ENCODE measurements around the gene TCF25. TPM values are rescaled to one million over a fixed set of nuclear protein-coding genes. Genes with fewer than 3 reads are reported as not detected.
"Not testable (repeated sequence)": the region's sequence is repeated elsewhere in the genome, so short reads cannot be mapped to it uniquely, and the experiment has no call there.

Gene TCF25
- polyA plus RNA-seq (2011; rRNA removed) = 132 and 156 TPM in 2 replicates
- polyA minus RNA-seq (2011; rRNA and poly(A)+ RNA removed) = 89.4 and 124 TPM in 2 replicates

DNA sequence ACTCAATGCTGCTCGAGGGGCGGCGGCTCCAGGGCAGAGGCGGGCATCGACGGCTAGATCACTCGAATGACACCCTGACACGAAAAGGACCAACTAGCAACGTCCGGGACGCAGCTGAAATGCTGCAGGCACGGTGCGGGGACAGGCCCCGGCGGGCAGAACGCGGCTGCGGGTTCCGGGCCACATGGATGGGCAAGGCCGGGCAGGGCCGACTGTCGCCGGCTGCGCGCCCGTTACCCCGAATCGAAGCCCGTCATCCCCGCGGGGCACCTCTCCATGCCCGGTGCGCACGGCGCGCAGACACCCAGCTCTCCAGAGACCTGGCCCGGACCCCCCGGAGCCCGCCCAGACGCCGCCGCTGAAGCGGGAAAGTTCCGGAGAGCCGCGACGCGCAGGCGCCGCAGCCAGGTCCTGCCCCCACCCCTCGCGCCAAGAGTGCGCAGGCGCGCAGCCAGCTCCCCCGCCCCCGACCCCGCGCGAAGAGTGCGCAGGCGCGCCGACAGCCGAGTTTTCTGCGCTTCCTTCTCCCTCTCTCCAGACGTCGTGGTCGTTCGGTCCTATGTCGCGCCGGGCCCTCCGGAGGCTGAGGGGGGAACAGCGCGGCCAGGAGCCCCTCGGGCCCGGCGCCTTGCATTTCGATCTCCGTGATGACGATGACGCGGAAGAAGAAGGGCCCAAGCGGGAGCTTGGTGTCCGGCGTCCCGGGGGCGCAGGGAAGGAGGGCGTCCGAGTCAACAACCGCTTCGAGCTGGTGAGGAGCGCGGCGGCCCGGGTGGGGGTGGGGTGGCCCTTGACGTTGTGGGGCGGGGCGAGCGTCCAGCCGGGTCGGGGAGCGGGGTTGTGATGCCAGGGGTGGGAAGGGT lies at the start of gene TCF25:
Gene TCF25 (plus strand): TSS at position 484 of the 863 bp plus-strand sequence. CDS start 76 bp downstream, at position 560.
- DNase-seq (ENCODE audit: low read depth, low spot score) = peak; percentile 56
- POLR2A ChIA-PET = interaction anchor here (0.5 to 3.4 kb wide), 17 partner anchors 8 to 1256 kb away, joined by 3 to 59 read pairs (median 3); partner anchors contain the start of genes MC1R and TUBB3
- CTCF ChIA-PET = interaction anchor here (0.9 to 1.2 kb wide), 3 partner anchors 12 to 173 kb away, joined by 3 to 9 read pairs (median 5); partner anchors contain the start of gene MC1R

GRCh38 chr16:89823824-89824148 lies 49.6 kb upstream of the TCF25 start:
- H3K27ac ChIP-seq (ENCODE audit: low read depth, low read length); H3K4me3 ChIP-seq (ENCODE audit: low read depth, low read length); H3K9me3 ChIP-seq (ENCODE audit: control insufficient read depth, insufficient read depth, low read length); DNase-seq (ENCODE audit: low read depth, low spot score); CTCF ChIA-PET; H3K27me3 ChIP-seq (ENCODE audit: control insufficient read depth, insufficient read depth, low read length): not testable (repeated sequence)
- POLR2A ChIA-PET = interaction anchor here (0.6 kb wide), 1 partner anchor 11 kb away, joined by 4 read pairs; no protein-coding TSS in a partner anchor

More for the DNA sequence above, at the start of gene TCF25:
- peak within 1 kb of the TSS; percentile 92 for H3K4me3 ChIP-seq (ENCODE audit: low read depth, low read length)
- peak within 1 kb of the TSS; percentile 100 for H3K27ac ChIP-seq (ENCODE audit: low read depth, low read length)
- H3K9me3 ChIP-seq (ENCODE audit: control insufficient read depth, insufficient read depth, low read length) = no peaks in the 10 kb centered on the region; the same call in 1 of the 2 replicates
- TF ChIP-seq, protein P1, sequence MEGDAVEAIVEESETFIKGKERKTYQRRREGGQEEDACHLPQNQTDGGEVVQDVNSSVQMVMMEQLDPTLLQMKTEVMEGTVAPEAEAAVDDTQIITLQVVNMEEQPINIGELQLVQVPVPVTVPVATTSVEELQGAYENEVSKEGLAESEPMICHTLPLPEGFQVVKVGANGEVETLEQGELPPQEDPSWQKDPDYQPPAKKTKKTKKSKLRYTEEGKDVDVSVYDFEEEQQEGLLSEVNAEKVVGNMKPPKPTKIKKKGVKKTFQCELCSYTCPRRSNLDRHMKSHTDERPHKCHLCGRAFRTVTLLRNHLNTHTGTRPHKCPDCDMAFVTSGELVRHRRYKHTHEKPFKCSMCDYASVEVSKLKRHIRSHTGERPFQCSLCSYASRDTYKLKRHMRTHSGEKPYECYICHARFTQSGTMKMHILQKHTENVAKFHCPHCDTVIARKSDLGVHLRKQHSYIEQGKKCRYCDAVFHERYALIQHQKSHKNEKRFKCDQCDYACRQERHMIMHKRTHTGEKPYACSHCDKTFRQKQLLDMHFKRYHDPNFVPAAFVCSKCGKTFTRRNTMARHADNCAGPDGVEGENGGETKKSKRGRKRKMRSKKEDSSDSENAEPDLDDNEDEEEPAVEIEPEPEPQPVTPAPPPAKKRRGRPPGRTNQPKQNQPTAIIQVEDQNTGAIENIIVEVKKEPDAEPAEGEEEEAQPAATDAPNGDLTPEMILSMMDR (IDR thresholded peaks at IDR 0.05; ENCODE audit: low read depth, low read length) = no peak
- no peaks in the 10 kb centered on the region for H3K27me3 ChIP-seq (ENCODE audit: control insufficient read depth, insufficient read depth, low read length)

GRCh38 chr16:89826531-89827382 lies 46.6 kb upstream of the TCF25 start:
- POLR2A ChIA-PET = interaction anchor here (0.5 kb wide), 1 partner anchor 35 kb away, joined by 5 read pairs; no protein-coding TSS in a partner anchor
- DNase-seq (ENCODE audit: low read depth, low spot score) = no peak
- Histone ChIP-seq H3K27ac (ENCODE audit: low read depth, low read length) (no peak overlapping the region), H3K9me3 (ENCODE audit: control insufficient read depth, insufficient read depth, low read length) (no peaks in the 10 kb centered on the region; the same call in 1 of the 2 replicates), H3K4me3 (ENCODE audit: low read depth, low read length) (no peak overlapping the region), H3K27me3 (ENCODE audit: control insufficient read depth, insufficient read depth, low read length) (no peaks in the 10 kb centered on the region)
- CTCF ChIA-PET = interaction anchor here (0.7 to 1.6 kb wide), 3 partner anchors 34 to 126 kb away, joined by 3 to 7 read pairs (median 4); no protein-coding TSS in a partner anchor
- TF ChIP-seq, protein P1 (IDR thresholded peaks at IDR 0.05; ENCODE audit: low read depth, low read length) = no peak

DNA sequence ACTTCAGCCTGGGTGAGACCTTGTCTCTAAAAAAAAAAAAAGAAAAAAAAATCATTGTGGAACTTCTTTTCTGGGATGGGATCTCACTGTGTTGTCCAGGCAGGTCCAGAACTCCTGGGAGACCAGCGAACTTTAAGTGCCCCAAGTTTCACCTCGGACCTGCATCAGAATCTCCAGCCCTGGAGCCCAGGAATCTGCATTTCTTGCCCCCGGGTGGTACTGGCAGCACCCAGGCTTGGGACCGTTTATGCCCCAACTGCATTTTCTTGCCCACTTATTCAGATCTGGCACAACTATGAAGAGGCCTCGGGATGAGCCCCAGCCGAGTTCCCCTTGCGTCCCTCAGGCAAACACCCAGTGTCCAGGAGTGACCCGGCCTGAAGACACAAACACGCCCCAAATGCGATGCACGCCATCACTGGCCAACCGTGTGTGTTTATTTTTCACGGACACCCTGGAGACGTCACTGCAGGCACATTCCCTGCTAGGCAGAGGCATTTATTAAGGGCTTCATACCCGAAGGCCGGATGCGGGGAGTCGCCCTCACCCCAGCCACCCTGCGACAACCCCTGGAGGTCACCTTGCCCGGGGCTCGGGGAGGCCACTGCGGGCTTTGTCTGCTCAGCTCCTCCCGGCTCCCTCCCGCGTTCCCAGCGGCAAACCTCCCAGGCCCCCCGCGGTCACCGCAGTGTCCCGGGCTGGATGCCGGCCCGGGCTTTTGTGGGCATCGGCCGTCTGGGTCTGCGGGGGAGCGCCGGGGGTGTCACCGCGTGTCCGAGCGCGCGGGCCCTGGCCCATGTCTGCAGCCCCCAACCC lies 45.8 kb upstream of the TCF25 start:
- Histone ChIP-seq H3K27me3 (ENCODE audit: control insufficient read depth, insufficient read depth, low read length) (no peaks in the 10 kb centered on the region), H3K9me3 (ENCODE audit: control insufficient read depth, insufficient read depth, low read length) (no peaks in the 10 kb centered on the region; the same call in 1 of the 2 replicates), H3K27ac (ENCODE audit: low read depth, low read length) (peak overlapping the region; percentile 39), H3K4me3 (ENCODE audit: low read depth, low read length) (peak overlapping the region; percentile 63)
- CTCF ChIA-PET = interaction anchor here (0.7 to 1.6 kb wide), 2 partner anchors 33 to 127 kb away, joined by 4 to 7 read pairs; no protein-coding TSS in a partner anchor
- TF ChIP-seq, protein P1 (IDR thresholded peaks at IDR 0.05; ENCODE audit: low read depth, low read length) = no peak
- DNase-seq (ENCODE audit: low read depth, low spot score) = no peak
- POLR2A ChIA-PET = no interaction called here
